ENCODE results near the gene ZNF547. TPM values are rescaled to one million over a fixed set of nuclear protein-coding genes. Genes with fewer than 3 reads are reported as not detected.
A peak's percentile ranks its signal among the peaks of the same experiment; 100 is the strongest.

The ZNF547 gene
- total RNA-seq, 2 donors from 2014 or later = 3.9 TPM; not detected in 1

- DNase-seq (peak; percentile 87 to 96 (median 92)), ATAC-seq (peak; percentile 99)
- H3K27ac ChIP-seq = peak within 1 kb of the TSS in 3 of 4 donors; percentile 46 to 57 (median 56)
- H3K9me3 ChIP-seq = peaks cover 0 to 6% (median 0%) of the 10 kb centered on the region in 3 donors
- TF ChIP-seq CTCF (IDR thresholded peaks at IDR 0.05) (no peak), POLR2A (IDR thresholded peaks at IDR 0.05) (peak in 2 of 3 donors; percentile 41)
- H3K4me3 ChIP-seq = peak within 1 kb of the TSS; percentile 44 to 50
- peaks cover 15% of the 10 kb centered on the region for H3K4me1 ChIP-seq
- intact Hi-C loops (cut with DNase I) = no loop called here
- peaks cover 0 to 11% of the 10 kb centered on the region in 2 donors for H3K36me3 ChIP-seq (replicated peaks in 1 of 2; ENCODE audit: insufficient read depth in 1 of 2, low read depth in 2 of 2)
- H3K27me3 ChIP-seq = no peaks in the 10 kb centered on the region
- WGBS, 2 donors = 2 to 6% methylated on average over 12 to 57 of the region's 57 CpGs
These were observed 12.2 kb upstream of the ZNF547 start, which contains the start of gene ZNF304 for GRCh38 chr19:57350877-57351805. Gene ZNF304, plus strand, starts transcription at chr19:57351271. Its CDS starts 394 bp downstream, at chr19:57351665.

GRCh38 chr19:57351867-57352266, 11.5 kb upstream of the ZNF547 start:
- Histone ChIP-seq H3K4me1 (peaks cover 15% of the 10 kb centered on the region), H3K27ac (peak overlapping the region in 1 of 4 donors; percentile 46), H3K9me3 (peaks cover 0 to 10% (median 0%) of the 10 kb centered on the region in 3 donors), H3K36me3 (replicated peaks in 1 of 2; ENCODE audit: insufficient read depth in 1 of 2, low read depth in 2 of 2) (peaks cover 0 to 18% of the 10 kb centered on the region in 2 donors), H3K4me3 (peak overlapping the region; percentile 44 to 50), H3K27me3 (no peaks in the 10 kb centered on the region)
- intact Hi-C loops (cut with DNase I) = no loop called here
- no peak for ATAC-seq
- 18 to 19% methylated on average over 4 to 7 of the region's 7 CpGs for WGBS, 2 donors
- no peak for DNase-seq
- TF ChIP-seq POLR2A (IDR thresholded peaks at IDR 0.05) = no peak
- no peak for TF ChIP-seq CTCF (IDR thresholded peaks at IDR 0.05)

GRCh38 chr19:57355916-57356315, 7.4 kb upstream of the ZNF547 start:
- ATAC-seq (no peak), DNase-seq (no peak)
- TF ChIP-seq POLR2A (IDR thresholded peaks at IDR 0.05) = no peak
- TF ChIP-seq CTCF (IDR thresholded peaks at IDR 0.05) = no peak
- H3K9me3 ChIP-seq = peaks cover 0 to 34% (median 0%) of the 10 kb centered on the region in 3 donors
- intact Hi-C loops (cut with DNase I) = no loop called here
- WGBS, 2 donors = 94 to 100% methylated on average over 4 of the region's 4 CpGs
- H3K27me3 ChIP-seq = no peaks in the 10 kb centered on the region
- no peak overlapping the region for H3K4me3 ChIP-seq
- H3K4me1 ChIP-seq = peaks cover 12% of the 10 kb centered on the region
- H3K27ac ChIP-seq = no peak overlapping the region
- peaks cover 0 to 22% of the 10 kb centered on the region in 2 donors for H3K36me3 ChIP-seq (replicated peaks in 1 of 2; ENCODE audit: insufficient read depth in 1 of 2, low read depth in 2 of 2)

GRCh38 chr19:57357406-57357805, 5.9 kb upstream of the ZNF547 start:
- no peak overlapping the region for H3K27ac ChIP-seq
- WGBS, 2 donors = 89 to 100% methylated on average over 4 to 5 of the region's 5 CpGs
- TF ChIP-seq CTCF (IDR thresholded peaks at IDR 0.05) (no peak), POLR2A (IDR thresholded peaks at IDR 0.05) (no peak)
- ATAC-seq (no peak), DNase-seq (no peak)
- no peaks in the 10 kb centered on the region for H3K27me3 ChIP-seq
- no peak overlapping the region for H3K4me3 ChIP-seq
- intact Hi-C loops (cut with DNase I) = no loop called here
- peaks cover under 1% of the 10 kb centered on the region for H3K4me1 ChIP-seq
- H3K9me3 ChIP-seq = peaks cover 0 to 34% (median 0%) of the 10 kb centered on the region in 3 donors
- H3K36me3 ChIP-seq (replicated peaks in 1 of 2; ENCODE audit: insufficient read depth in 1 of 2, low read depth in 2 of 2) = peaks cover 0 to 22% of the 10 kb centered on the region in 2 donors

Measured in body of pancreas (tissue), 4 donors.